T-helper 22 cell (primary cell): ENCODE results near the gene WHRN.

Experiments used
- DNase-seq: peaks from one replicate; pipeline ENCODE4 v3.0.0-alpha.2; 2020; ENCODE audit warnings: low read depth

Gene WHRN

DNA sequence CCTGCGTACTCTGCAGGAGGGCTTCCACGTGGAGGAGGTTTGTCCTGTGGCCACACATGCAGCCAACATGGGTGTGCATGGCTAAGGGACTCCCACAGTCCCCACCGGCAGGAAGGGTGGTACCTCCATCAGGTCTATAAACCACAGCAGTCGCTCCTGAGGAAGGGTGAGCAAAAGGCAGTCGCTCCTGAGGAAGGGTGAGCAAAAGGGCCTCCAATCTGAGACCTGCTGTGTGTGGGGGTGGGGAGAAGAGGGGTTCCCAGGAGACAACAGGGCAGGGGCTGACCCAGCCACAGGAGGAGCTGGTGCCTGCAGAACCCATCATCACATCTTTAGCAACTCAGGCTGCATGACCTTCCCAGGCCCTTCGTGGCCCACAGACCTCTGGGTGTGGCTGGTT, 87.2 kb downstream of the WHRN start:
- DNase-seq, result no peak

DNA sequence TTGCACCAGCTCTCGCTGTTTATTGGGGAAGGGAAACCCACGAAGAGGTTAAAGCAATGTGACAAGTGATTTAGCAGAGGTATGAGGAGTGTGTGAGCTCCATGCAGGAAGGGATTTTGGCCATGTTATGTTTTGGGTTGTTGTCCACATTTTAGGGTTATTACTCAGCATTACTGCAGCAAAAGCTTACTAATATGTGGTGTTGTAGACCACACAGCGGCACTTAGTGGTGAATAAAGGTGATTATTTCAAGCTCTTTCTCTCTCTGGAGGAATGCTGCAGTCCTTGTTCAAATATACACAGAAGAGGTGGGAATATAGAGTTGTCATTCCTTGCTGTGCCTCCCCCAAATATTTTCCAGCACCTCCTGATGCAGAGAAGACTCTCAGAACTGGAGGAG, 87.8 kb downstream of the WHRN start:
- DNase-seq, result no peak

DNA sequence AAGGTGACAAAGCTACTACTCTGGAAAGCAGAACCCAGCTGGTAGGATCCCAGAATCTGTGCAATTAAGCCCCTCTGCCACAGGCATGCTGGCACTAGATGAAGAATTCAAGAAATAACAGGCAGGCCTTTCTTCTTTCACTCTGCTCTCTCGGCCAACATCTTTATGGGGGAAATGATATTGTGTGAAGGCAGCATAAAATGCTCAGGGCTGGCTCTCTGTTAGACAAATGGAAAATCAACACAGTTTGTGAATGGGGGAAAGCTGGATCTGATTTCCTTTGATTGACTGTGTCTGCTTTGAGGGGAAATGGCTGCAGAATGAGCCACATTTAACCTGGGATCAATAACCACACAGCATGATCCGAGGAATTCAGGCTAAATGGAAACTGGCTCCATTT, 88.4 kb downstream of the WHRN start:
- DNase-seq, result no peak

DNA sequence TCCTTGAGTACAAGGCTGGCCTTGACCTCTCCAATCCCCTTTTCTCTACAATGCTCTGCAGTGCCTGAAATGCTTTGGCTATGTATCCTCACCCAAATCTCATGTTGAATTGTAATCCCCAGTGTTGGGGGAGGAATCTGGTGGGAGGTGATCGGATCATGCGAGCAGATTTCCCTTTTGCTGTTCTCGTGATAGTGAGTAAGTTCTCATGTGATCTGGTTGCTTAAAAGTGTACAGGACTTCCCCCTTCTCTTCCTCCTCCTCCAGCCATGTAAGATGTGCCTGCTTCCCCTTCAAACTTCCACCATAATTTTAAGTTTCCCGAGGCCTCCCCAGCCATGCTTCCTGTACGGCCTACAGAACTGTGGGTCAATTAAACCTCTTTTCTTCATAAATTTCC, 89.0 kb downstream of the WHRN start:
- DNase-seq, result no peak

DNA sequence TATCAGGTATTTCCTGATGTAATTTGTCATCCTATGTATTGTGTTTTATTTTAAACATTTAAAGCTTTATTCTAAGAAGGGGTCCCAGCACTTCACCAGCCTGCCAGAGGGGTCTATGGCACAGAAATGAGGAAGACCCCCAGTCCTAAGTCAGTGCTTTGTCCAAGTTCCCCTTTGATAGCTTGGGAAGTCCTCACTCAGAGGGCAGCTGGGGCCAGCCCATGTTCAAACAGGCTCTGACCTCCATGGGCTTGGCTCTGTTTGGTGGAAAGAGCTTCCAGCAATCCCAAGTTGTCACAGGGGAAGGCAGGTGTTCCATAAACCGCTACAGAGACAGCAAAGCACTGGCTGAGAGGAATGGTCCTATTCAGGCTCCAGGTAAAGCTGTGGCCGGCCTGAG, 90.9 kb downstream of the WHRN start:
- DNase-seq, result no peak

DNA sequence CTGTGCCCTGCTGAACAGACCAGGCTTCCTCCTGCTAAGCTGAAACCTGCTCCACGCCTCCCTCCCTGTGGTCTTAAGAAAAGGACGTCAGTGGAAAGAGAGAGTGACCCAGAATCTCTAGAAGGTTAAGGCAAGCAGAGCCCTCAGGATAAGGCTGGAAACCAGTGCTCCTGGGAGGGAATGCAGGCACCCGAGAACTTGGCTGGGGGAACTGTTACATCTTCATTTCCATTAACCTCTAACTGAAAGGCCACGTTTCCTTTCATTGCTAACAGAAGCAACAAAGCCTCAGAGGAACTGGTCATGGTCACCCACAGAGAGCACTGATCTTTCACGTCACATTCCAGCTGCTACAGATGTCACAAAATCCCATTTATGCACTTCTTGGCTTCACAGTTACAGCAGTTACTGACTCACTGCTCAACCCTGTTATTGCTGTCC, 91.4 kb downstream of the WHRN start:
- DNase-seq, result no peak

DNA sequence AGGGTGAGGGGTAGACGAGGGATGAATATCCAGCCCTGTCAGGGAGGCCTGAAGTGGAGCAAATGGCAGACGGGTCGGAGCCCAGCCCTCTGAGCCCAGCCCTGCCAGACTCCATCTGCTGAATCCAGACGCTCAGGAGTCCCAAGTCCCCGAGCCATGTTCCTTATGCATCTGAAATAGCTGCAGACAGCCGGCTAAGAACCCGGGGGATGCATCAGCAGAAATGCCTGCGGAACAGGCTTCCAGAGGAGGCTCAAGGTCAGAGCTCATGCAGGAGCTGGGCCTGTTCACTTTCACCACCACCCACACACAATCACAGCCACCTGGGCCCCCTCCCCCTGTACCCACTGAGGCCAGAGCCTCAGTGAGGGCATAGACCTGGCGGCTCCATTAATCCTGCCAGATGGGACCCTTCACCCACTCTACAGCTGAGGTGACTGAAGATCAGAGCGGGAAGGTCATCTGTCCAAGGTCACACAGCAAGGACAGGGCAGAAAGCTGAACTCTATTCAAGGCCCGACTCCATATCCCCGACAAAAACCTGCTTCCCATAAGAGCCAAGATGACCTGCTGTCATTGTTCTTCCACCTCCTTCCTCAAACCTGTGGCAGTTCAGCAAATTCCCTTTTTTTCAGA, 93.1 kb downstream of the WHRN start:
- DNase-seq, result no peak

DNA sequence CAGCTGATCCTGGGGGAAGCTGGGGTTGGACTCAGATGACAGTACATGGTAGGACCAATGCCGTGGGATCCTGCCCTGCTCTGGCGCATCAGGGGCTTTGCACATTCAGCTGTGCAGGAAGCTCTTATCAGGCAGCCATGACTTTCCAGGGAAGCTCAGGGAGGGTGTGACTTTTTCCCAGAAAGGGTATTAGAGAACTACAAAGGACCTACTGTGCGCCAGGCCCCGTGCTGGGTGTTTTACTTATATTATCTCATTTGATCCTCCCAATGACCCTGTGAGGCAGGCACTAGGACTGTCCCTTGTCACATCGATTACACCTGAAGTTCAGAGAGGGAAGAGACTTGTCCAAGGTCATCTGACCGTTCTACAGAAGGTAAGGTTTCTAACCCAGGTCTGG, 93.8 kb downstream of the WHRN start:
- DNase-seq, result no peak

DNA sequence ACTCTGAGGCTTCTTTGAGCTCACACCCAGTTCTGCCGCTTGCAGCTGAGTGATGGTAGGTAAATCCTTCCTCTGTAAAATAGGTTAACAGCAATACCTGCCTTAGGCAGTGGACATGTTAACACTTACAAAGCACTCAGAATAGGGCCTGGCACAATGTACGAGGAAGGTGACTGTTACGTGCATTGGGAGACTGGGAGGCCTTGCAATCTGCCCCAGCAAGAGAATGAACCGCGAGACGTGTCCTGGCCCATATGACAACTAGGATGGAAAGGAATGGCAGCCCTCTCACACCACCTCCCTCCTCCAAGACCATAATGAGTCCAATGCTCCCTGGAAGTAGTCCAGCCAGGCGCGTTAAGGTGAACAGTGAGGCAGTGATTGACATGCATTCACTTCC, 94.4 kb downstream of the WHRN start:
- DNase-seq, result no peak

DNA sequence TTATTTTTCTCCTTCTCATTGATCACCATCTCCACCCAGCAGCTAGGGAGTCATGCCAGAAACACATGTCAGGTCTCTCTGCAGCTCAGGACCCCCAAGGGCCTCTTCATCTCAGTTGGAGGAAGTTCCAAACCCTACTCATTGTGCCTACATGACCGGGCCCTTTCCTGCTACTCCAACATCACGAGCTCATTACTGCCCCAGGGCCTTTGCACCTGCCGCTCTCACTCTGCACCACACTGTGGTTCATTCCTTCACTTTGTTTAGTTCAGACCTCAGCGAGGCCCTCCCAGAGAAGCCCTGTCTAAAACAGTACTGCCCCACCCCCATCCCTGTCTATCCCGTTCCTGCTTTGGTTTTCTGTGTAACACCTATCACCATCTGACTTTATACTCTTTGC, 95.4 kb downstream of the WHRN start:
- DNase-seq, result no peak

DNA sequence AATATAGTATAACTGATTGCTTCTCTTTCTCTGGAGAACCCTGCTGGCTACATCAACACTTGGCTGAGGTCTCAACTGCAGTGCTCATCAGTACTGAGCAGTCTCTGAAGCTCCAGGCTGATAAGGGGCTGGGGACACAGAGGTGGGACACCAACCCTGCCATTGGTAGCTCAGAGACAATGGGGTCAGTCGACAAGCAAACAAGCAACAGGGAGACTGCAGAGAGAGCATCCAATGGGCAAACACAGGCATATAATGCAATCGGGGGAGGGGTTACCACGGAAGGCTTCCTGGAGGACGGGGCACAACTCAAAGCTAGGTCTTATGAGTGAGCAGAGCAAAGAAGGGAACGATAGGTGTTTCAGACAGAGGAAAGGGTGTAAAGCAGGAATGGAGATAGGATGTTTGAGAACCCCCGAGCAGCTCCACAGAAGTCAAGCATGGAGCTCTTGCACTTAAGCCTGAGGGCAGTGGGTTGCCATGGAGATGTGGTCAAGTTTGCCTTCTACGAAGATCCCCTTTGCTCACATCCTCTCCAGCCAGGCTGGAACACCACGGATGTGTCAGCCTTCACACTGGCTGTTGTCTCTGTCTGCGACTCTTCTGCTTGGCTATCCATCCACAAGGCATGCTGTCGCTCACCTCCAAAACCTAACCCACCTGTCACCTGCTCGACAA, 96.0 kb downstream of the WHRN start:
- DNase-seq, result no peak

DNA sequence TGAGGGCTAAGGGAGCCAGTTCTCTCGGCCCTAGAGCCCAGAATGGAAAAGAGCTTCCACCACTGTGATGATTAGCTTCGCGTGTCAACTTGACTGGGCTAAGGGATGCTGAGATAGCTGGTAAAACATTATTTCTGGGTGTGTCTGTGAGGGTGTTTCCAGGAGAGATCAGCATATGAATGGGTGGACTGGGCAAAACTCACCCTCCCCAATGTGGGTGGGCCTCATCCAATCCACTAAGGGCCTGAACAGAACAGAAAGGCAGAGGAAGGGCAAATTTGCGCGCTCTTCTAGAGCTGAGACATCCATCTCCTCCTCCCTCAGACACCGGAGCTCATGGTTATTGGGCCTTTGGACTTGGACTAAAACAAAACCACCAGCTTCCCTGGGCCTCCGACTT, 96.6 kb downstream of the WHRN start:
- no peak for DNase-seq

DNA sequence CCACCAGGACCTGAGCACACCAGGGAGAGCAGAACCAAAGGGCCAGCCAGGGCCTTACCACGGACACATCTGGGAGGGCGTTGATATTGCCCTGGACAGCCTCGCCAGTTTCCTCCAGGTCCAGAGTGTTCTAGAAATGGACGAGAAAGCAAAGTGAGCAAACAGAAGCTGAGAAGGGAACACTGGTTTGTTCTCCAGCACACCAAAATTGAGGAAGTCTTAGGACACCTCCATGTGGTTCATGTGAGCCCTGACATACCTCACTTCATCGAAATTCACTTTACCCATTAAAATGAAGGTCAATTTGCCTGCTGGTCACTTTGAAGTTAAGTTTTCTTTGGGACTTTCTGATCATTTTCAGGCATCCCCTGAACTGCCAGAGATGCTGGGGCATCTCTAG, 97.4 kb downstream of the WHRN start:
- no peak for DNase-seq

DNA sequence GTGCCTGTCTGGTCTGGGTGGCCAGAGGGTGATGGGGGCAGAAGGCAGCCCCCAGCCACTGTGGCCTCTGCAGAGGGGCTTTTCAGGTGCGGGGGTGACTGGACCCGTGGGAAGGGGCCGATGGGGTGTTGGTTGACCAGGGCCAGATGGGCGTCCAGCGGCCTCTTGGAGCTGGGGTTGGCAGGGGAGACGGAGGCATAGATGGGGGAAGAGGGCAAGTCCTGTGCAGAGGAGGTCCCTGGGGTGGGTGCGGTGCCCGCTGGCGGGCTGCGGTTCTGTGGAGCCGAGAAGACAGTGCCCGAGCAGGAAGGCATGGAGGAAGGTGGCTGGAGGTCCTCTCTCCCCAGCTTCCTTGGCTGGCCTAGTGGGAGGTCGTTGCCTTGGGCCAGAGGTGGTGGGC, 98.8 kb downstream of the WHRN start:
- no peak for DNase-seq

DNA sequence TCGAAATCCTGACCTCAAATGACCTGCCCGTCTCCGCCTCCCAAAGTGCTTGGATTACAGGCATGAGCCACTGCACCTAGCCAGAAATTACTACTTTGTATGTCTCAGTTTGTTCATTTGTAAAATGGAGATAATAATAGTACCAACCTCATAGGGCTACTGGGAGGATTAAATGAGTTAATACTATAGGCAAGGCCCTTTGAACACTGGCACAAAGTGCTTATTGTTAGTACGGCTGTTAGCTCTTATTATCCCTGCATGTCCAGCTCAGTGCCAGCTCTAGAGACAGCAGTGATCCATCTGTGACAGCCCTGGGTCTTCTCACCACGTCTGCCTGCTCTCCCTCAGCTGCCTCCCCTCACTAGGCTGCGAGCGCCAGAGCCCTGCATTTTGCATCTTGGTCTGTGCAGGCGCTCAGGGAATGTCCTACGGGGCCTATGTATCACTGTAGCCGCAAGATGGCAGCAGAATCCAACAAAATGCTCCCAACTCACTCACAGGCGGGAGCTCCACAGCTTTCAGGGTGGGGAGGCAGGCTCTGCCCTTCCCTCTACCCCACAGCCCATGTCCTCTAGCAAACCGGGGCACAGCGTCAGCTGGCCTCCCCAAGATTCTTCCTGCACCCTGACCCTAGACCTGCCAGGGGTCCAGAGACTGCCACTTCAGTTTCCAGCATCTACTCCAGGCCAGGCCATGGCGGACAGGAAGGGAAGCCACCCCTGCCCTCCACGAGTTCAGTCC, 99.8 kb downstream of the WHRN start:
- DNase-seq, result peak; percentile 51

DNA sequence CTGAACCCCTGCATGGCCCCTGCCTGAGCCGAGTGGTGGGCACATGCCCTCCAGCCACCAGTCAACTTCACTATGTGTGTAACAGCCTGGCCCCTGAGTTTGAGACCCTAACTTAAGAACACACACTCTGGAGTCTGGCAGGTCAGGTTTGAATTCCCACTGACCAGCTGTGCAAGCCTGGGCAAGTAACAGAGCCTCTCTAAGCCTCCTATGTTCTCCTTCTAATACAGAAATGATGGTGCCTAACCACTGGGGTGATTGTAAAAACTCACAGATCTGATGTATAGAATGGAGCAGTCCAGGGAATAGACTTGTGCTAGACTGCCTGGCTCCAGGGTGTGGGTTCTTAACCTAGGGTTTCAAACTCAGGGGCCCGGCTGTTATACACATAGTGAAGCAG, 100.7 kb downstream of the WHRN start:
- no peak for DNase-seq

DNA sequence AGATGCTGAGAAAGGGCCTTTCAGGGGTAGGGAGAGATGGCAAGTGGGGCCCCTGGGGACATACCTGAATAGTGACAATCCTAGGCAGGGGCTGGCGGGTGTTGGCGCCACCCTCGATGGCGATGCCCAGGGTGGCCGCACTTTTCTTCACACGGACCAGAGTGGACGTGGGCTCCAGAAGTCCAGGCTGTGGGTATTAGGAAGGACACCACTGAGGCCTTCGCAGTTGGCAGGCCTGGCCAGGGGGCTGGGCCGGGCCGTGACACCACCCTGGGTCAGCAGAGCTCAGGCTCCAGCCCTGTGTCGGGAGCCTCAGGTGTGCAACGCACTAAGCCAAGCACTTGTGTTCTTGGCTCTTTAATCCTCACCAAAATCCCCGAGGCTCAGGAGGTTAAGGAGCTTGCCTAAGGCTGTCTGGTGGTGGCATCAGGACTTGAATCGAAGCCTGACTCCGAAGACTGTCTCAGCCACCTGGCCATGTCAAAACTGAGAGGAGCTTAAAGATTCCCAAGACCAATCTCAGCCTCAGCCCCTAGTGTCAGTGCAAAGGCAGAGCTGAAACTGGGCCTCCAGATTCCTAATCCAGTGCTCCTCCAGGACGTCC, 102.0 kb downstream of the WHRN start:
- DNase-seq, result no peak

DNA sequence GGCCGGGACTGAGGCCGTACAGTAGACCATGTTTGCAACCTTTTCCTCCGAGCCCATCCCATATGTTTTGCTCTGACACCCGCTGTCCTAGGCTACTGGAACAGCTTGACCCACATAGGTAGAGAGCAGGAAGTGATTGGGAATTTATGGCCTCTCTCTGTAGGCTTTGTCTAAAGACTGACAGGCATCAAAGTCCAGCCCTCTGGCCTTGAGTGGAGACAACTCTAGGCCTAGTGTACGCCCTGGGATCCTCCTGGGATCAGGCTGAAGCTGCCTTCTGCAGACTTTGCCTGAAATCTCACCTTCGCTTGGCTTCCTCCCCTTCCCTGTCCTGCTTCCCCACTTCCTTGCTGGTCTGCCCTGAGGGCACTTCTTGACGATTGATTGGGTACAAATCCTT, 103.9 kb downstream of the WHRN start:
- no peak for DNase-seq

DNA sequence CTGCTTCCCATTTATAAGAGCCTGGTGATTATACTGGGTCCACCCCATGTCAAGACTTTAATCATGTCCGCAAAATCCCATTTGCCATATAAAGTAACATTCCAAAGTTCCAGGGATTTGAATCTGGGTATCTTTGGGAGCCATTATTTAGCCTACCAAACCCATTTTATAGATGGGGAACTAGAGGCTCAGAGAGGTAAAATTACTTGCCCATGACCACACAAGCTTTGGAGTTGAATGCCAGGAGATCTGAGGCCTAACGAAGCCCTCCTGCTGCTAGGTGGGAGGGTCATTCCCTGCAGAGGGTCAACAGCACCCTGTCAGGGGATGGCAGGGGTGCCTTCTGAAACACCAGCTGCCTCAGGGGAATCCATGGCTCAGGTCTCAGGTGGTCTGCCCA, 104.5 kb downstream of the WHRN start:
- DNase-seq, result no peak

DNA sequence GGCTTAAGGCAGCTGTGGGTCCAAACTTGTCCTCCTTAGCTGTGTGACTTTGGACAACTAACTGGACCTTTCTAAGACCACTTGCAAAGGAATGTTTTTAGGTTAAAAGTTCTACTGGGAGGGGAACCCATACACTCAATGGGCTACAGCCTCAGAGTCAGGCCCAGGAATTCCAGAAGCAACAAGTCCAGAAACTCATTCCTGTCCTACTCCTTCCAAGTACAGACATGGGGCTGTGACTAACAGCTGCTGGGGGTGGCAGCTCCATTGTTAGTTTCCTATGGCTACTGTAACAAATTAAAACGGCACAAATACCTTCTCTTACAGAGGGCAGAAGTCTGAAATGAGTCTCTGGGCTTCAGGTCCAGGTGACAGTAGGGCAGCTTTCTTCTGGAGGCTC, 105.1 kb downstream of the WHRN start:
- DNase-seq, result no peak

DNA sequence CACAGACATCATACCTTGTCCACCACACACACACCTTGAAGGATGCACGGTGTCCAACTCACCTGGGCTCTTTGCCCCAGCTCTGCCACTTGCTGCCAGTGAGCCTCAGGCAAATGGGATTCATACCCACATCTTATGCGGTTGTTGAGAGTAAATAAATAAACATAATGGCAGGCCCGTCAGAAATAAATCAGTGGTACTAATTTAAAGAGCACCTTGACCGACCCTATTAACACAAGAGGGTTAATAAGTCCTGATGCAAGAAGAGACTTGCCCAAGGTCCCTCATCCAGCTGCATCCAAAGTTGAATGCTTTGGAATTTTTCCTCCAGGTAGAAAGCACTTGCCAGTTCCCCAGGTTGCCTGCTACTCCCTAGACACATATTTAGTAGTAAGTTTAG, 105.9 kb downstream of the WHRN start:
- no peak for DNase-seq

DNA sequence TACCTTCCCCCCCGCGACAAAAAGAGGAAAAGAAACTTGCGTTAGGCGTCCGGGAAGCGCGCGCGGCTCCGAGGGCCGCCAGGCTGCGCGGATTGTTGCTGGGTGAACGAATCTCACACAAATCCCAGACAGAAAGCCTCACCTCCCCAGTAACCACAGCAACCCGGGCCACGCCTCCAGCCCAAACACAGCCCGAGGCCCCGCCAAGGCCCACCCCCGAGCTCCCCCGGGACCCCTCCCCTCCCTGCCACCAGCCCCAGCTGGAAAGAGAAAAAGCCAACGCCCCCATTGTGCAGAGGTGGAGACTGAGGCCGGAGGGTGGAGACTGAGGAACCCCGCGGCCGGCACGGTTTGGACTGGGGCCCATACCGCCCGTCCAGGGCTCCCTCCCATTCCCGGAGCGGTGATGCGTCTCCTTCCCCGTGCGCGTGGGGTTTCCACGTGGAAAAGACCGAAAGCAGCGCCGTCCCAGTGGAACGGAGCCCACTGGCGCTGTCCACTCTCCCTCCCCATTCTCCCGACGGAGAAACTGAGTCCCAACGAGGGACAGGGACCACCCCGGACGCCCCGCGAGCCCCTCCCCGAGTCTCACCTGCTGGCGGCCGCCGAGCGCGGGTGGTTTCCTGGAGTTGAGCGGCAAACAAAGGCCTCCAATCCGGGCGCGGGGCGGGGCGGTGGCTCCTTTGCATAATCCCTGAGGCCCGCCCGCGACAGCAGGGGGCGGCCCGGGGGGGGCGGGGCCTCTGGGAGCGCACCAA, 107.2 kb downstream of the WHRN start:
- peak; percentile 90 for DNase-seq
